GM19035 (cell line): ENCODE results near the gene TRPM3.
"Not testable (repeated sequence)": the region's sequence is repeated elsewhere in the genome, so short reads cannot be mapped to it uniquely, and the experiment has no call there.

Experiments used
- ATAC-seq: cut with Tn5 transposase; IDR thresholded peaks from one replicate; pipeline ENCODE4 v1.9.1; 2021; ENCODE audit not compliant: unreplicated experiment

The TRPM3 gene

GRCh38 chr9:70683841-70684240 is 437.6 kb downstream of the TRPM3 start:
- ATAC-seq: no peak

- ATAC-seq: no peak
Measured at GRCh38 chr9:70682298-70682697, 439.1 kb downstream of the TRPM3 start.

GRCh38 chr9:70679845-70680244 is 441.6 kb downstream of the TRPM3 start:
- ATAC-seq: no peak

GRCh38 chr9:70678153-70678552 is 443.3 kb downstream of the TRPM3 start:
- ATAC-seq: no peak

- no peak for ATAC-seq
Measured at GRCh38 chr9:70677055-70677735, 444.2 kb downstream of the TRPM3 start.

- no peak for ATAC-seq
Measured at GRCh38 chr9:70675868-70676370, 445.5 kb downstream of the TRPM3 start.

- ATAC-seq: no peak
Measured at GRCh38 chr9:70673844-70674243, 447.6 kb downstream of the TRPM3 start.

- no peak for ATAC-seq
Measured at GRCh38 chr9:70672161-70672649, 449.2 kb downstream of the TRPM3 start.

GRCh38 chr9:70668751-70669150 is 452.7 kb downstream of the TRPM3 start:
- ATAC-seq: no peak

GRCh38 chr9:70658765-70659164 is 462.7 kb downstream of the TRPM3 start:
- no peak for ATAC-seq

GRCh38 chr9:70656281-70656680 is 465.1 kb downstream of the TRPM3 start:
- ATAC-seq: no peak

- no peak for ATAC-seq
Measured at GRCh38 chr9:70654144-70654543, 467.3 kb downstream of the TRPM3 start.

- not testable (repeated sequence) for ATAC-seq
Measured at GRCh38 chr9:70644627-70645026, 476.8 kb downstream of the TRPM3 start.

- ATAC-seq: no peak
Measured at GRCh38 chr9:70642341-70642740, 479.1 kb downstream of the TRPM3 start.

GRCh38 chr9:70641631-70642030 is 479.8 kb downstream of the TRPM3 start:
- no peak for ATAC-seq

- ATAC-seq: no peak
Measured at GRCh38 chr9:70641031-70641430, 480.4 kb downstream of the TRPM3 start.

GRCh38 chr9:70639853-70640814 is 481.3 kb downstream of the TRPM3 start:
- ATAC-seq: peak; percentile 64

GRCh38 chr9:70635790-70636189 is 485.6 kb downstream of the TRPM3 start:
- no peak for ATAC-seq

- ATAC-seq: no peak
Measured at GRCh38 chr9:70634696-70635095, 486.7 kb downstream of the TRPM3 start.

GRCh38 chr9:70630971-70631370 is 490.4 kb downstream of the TRPM3 start:
- ATAC-seq: no peak

- ATAC-seq: not testable (repeated sequence)
Measured at GRCh38 chr9:70629080-70629685, 492.2 kb downstream of the TRPM3 start.
